Panc1 (cell line): ENCODE results near the gene LDHAL6A. TPM values are rescaled to one million over a fixed set of nuclear protein-coding genes. Genes with fewer than 3 reads are reported as not detected.
"Not testable (repeated sequence)": the region's sequence is repeated elsewhere in the genome, so short reads cannot be mapped to it uniquely, and the experiment has no call there.

Experiments
- ATAC-seq: fragments of 200-7000 bp; cut with Tn5 transposase; 2 replicates; pipeline ENCODE4 v1.9.1; 2020; ENCODE audit warnings: mild to moderate bottlenecking, moderate library complexity
- Bru-seq: library from RNA; stranded (reverse); fragments of 400-500 nt; gene quantifications from one replicate; lab custom pipeline; 2021; lab: Mats Ljungman, UMichigan
- BruChase-seq, 2 experiments: library from RNA; stranded (reverse); fragments of 400-500 nt; gene quantifications; one replicate each; lab custom pipeline; 2021; lab: Mats Ljungman, UMichigan
- BruUV-seq: library from RNA; stranded (reverse); fragments of 400-500 nt; replicated peaks from 2 replicates; lab custom pipeline; 2021; lab: Mats Ljungman, UMichigan
- CTCF ChIA-PET: fragments of 300-600 bp; sonication (Branson Sonifier 250); formaldehyde crosslinking; loops from one replicate; lab custom pipeline; 2022; ENCODE audit warnings: antibody characterized with exemption; lab: Charles Lee
- POLR2A ChIA-PET: fragments of 300-600 bp; sonication (Branson Sonifier 250); formaldehyde crosslinking; loops from one replicate; lab custom pipeline; 2022; ENCODE audit warnings: antibody characterized with exemption; lab: Charles Lee
- DNase-seq: peaks from one replicate; pipeline ENCODE4 v3.0.0-alpha.2; 2010; ENCODE audit warnings: low read depth, low spot score
- H3K27ac ChIP-seq: 2 replicates; pipeline ENCODE4 v1.5.1; 2011; ENCODE audit warnings: mild to moderate bottlenecking, low read length, inconsistent platforms
- H3K27me3 ChIP-seq: fragments of 200-500 bp; sonication (Bioruptor generic); 2 replicates; pipeline ENCODE4 v1.6.0; 2014; ENCODE audit warnings: low read length, inconsistent platforms; ENCODE audit not compliant: control insufficient read depth, insufficient read depth
- H3K36me3 ChIP-seq: fragments of 200-500 bp; sonication (Bioruptor generic); 2 replicates; pipeline ENCODE4 v1.5.1; 2014; ENCODE audit warnings: inconsistent platforms, mild to moderate bottlenecking, low read length, moderate library complexity; ENCODE audit not compliant: control insufficient read depth, insufficient read depth
- H3K4me1 ChIP-seq: 2 replicates; pipeline ENCODE4 v1.5.1; 2011; ENCODE audit warnings: inconsistent platforms, mild to moderate bottlenecking, low read length, moderate library complexity; ENCODE audit not compliant: control insufficient read depth, insufficient read depth
- H3K4me3 ChIP-seq, 2 experiments: 2 replicates each; pipeline ENCODE4 v1.5.1; 2011 to 2012; ENCODE audit warnings: low read depth in 2 of 2, low read length in 2 of 2, mild to moderate bottlenecking in 2 of 2, inconsistent platforms in 1 of 2, moderate library complexity in 1 of 2
- H3K9me3 ChIP-seq: fragments of 200-500 bp; sonication (Bioruptor generic); 2 replicates; pipeline ENCODE4 v1.5.1; 2014; ENCODE audit warnings: low read depth, mild to moderate bottlenecking, inconsistent platforms, low read length, moderate library complexity; ENCODE audit not compliant: control insufficient read depth, insufficient read depth
- POLR2AphosphoS5 ChIP-seq: IDR thresholded peaks from 2 replicates; pipeline ENCODE4 v1.6.1; 2012; ENCODE audit warnings: mild to moderate bottlenecking, low read depth, low read length, moderate library complexity
- SIN3A ChIP-seq: IDR thresholded peaks from 2 replicates; pipeline ENCODE4 v1.6.1; 2012; ENCODE audit warnings: low read depth, mild to moderate bottlenecking, low read length, moderate library complexity, borderline replicate concordance; ENCODE audit not compliant: insufficient read depth
- TCF7L2 ChIP-seq: IDR thresholded peaks from 2 replicates; pipeline ENCODE4 v1.6.1; 2011; ENCODE audit warnings: mild to moderate bottlenecking, low read depth, low read length, inconsistent platforms
- in situ Hi-C: cut with HindIII; loops from 2 replicates; pipeline ENCODE4 v1.10.0; 2016; ENCODE audit warnings: low sequenced_read_pairs, low pct_unique_long_range_greater_than_20kb
- intact Hi-C: fragments of 100-400 bp; cut with micrococcal nuclease; formaldehyde crosslinking; loops from one replicate; pipeline ENCODE4 v1.10.0; 2022; ENCODE audit not compliant: unreplicated experiment
- long read RNA-seq: library from polyadenylated mRNA; unstranded; transcript quantifications from one replicate; pipeline ENCODE4 v2.0.0, GENCODE V29; 2021; ENCODE audit not compliant: unreplicated experiment
- polyA plus RNA-seq: library from polyadenylated mRNA; unstranded; fragments of >200 nt; gene quantifications from one replicate; pipeline ENCODE4 v1.2.1, GENCODE V29; 2012; ENCODE audit warnings: missing spikeins; ENCODE audit not compliant: insufficient read length
- total RNA-seq: library from RNA; stranded (reverse); gene quantifications from one replicate; pipeline ENCODE4 v1.2.1, GENCODE V29; 2021; ENCODE audit not compliant: unreplicated experiment
- TF ChIP-seq, protein P1 (sequence below): fragments of 450-650 bp; IDR thresholded peaks from 2 replicates; pipeline ENCODE4 v1.5.1; 2017; ENCODE audit warnings: mild to moderate bottlenecking
- TF ChIP-seq, protein P2 (sequence below), 2 experiments: IDR thresholded peaks; 2 replicates each; pipeline ENCODE4 v1.6.1; 2011 to 2012; ENCODE audit warnings: low read depth in 2 of 2, control low read depth in 1 of 2, low read length in 1 of 2, mild to moderate bottlenecking in 1 of 2, moderate library complexity in 1 of 2; ENCODE audit not compliant: insufficient read depth in 1 of 2

LDHAL6A gene
- total RNA-seq (not detected), Bru-seq, nascent RNA (not detected), BruChase-seq, experiment 1, labeled RNA remaining after a 2-hour chase (percentile 4 among the genes with signal in this experiment), BruChase-seq, experiment 2, labeled RNA remaining after a 6-hour chase (percentile 10 among the genes with signal in this experiment)
- polyA plus RNA-seq = not detected
- long read RNA-seq, partial matches to known transcripts = 0 of 1 reads
- long read RNA-seq, other reads (novel, unspliced or antisense) = 1 of 1 reads

DNA sequence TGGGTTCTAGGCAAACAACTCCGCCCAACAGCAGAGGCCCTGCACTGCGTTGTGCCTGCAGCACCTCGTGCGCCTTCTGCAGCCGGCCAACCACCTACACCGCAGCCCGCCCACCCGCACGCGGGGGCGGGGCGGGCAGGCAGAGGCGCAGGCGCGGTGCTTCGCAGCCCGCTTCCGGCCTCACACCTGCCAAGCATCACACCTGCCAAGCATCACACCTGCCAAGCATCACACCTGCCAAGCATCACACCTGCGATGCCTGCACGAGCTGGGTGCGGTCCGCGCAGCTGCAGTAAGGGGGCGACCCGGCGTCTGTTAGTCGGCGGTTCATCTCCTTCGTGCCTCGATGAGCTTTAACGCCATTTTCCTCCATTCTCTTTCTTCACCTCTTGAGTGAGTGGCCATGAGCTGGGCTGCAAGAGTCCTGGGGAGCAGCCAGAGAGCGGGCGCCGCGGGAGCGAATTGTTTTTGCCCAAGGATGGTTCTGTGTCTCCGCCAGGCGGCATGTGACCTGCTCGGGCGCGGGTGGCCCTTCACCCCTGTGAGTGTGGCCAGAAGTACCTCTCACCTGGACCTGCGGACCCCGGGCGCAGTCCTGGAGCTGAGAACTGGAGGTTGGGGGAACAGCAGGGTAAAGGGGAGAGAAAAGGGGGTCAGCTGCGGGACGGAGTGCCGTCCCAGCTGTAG, at the start of gene LDHAL6A:
TSS of gene LDHAL6A (plus strand) at position 171 of the 687 bp plus-strand sequence. CDS start 825 bp downstream, outside the sequence.
- no peak for DNase-seq
- ChIA-PET CTCF (no interaction called here), POLR2A (no interaction called here)
- peaks cover 5% of the 10 kb centered on the region; the same call in 1 of the 2 replicates for H3K4me1 ChIP-seq
- H3K4me3 ChIP-seq = no peak within 1 kb of the TSS
- in situ Hi-C loops (no loop called here), intact Hi-C loops (no loop called here)
- H3K27me3 ChIP-seq = no peaks in the 10 kb centered on the region
- H3K27ac ChIP-seq = no peak within 1 kb of the TSS
- no peaks in the 10 kb centered on the region for H3K9me3 ChIP-seq
- BruUV-seq = no TSS peak
- no peaks in the 10 kb centered on the region for H3K36me3 ChIP-seq
- ATAC-seq = no peak
- TF ChIP-seq SIN3A (no peak), POLR2AphosphoS5 (no peak), TCF7L2 (no peak)
- TF ChIP-seq, protein P1, sequence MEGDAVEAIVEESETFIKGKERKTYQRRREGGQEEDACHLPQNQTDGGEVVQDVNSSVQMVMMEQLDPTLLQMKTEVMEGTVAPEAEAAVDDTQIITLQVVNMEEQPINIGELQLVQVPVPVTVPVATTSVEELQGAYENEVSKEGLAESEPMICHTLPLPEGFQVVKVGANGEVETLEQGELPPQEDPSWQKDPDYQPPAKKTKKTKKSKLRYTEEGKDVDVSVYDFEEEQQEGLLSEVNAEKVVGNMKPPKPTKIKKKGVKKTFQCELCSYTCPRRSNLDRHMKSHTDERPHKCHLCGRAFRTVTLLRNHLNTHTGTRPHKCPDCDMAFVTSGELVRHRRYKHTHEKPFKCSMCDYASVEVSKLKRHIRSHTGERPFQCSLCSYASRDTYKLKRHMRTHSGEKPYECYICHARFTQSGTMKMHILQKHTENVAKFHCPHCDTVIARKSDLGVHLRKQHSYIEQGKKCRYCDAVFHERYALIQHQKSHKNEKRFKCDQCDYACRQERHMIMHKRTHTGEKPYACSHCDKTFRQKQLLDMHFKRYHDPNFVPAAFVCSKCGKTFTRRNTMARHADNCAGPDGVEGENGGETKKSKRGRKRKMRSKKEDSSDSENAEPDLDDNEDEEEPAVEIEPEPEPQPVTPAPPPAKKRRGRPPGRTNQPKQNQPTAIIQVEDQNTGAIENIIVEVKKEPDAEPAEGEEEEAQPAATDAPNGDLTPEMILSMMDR = no peak
- TF ChIP-seq, protein P2, sequence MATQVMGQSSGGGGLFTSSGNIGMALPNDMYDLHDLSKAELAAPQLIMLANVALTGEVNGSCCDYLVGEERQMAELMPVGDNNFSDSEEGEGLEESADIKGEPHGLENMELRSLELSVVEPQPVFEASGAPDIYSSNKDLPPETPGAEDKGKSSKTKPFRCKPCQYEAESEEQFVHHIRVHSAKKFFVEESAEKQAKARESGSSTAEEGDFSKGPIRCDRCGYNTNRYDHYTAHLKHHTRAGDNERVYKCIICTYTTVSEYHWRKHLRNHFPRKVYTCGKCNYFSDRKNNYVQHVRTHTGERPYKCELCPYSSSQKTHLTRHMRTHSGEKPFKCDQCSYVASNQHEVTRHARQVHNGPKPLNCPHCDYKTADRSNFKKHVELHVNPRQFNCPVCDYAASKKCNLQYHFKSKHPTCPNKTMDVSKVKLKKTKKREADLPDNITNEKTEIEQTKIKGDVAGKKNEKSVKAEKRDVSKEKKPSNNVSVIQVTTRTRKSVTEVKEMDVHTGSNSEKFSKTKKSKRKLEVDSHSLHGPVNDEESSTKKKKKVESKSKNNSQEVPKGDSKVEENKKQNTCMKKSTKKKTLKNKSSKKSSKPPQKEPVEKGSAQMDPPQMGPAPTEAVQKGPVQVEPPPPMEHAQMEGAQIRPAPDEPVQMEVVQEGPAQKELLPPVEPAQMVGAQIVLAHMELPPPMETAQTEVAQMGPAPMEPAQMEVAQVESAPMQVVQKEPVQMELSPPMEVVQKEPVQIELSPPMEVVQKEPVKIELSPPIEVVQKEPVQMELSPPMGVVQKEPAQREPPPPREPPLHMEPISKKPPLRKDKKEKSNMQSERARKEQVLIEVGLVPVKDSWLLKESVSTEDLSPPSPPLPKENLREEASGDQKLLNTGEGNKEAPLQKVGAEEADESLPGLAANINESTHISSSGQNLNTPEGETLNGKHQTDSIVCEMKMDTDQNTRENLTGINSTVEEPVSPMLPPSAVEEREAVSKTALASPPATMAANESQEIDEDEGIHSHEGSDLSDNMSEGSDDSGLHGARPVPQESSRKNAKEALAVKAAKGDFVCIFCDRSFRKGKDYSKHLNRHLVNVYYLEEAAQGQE (IDR thresholded peaks at IDR 0.05; ENCODE audit: insufficient read depth in 1 of 2, low read depth in 2 of 2, low read length in 1 of 2) = no peak

DNA sequence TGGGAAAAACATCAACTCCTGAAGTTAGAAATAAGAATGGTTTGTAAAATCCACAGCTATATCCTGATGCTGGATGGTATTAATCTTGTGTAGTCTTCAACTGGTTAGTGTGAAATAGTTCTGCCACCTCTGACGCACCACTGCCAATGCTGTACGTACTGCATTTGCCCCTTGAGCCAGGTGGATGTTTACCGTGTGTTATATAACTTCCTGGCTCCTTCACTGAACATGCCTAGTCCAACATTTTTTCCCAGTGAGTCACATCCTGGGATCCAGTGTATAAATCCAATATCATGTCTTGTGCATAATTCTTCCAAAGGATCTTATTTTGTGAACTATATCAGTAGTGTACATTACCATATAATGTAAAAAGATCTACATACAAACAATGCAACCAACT, 48.3 kb upstream of the LDHAL6A start:
- in situ Hi-C loops, H3K4me3 ChIP-seq, H3K27ac ChIP-seq, CTCF ChIA-PET, ATAC-seq, H3K9me3 ChIP-seq, H3K27me3 ChIP-seq, H3K4me1 ChIP-seq, intact Hi-C loops: not testable (repeated sequence)
- BruUV-seq = TSS peak; percentile 100
- POLR2A ChIA-PET = interaction anchor here (0.7 kb wide), 2 partner anchors 12 to 13 kb away, joined by 3 to 4 read pairs; partner anchors contain the start of gene LDHA
- peak; percentile 47 for DNase-seq
- H3K36me3 ChIP-seq = peaks cover 33% of the 10 kb centered on the region
